Kidney glomerular epithelial cell (primary cell): Measurements from ENCODE around the gene RMDN2.
A peak's percentile ranks its signal among the peaks of the same experiment; 100 is the strongest.
"Not testable (repeated sequence)": the region's sequence is repeated elsewhere in the genome, so short reads cannot be mapped to it uniquely, and the experiment has no call there.

Experiments
- DNase-seq: peaks from one replicate; lab custom pipeline; 2025; lab: John Stamatoyannopoulos, UW

RMDN2 gene

GRCh38 chr2:37898448-37898847 lies 26.6 kb upstream of the RMDN2 start:
- no peak for DNase-seq

GRCh38 chr2:37902991-37903390 lies 22.1 kb upstream of the RMDN2 start:
- DNase-seq: no peak

GRCh38 chr2:37904425-37904824 lies 20.7 kb upstream of the RMDN2 start:
- no peak for DNase-seq

DNA sequence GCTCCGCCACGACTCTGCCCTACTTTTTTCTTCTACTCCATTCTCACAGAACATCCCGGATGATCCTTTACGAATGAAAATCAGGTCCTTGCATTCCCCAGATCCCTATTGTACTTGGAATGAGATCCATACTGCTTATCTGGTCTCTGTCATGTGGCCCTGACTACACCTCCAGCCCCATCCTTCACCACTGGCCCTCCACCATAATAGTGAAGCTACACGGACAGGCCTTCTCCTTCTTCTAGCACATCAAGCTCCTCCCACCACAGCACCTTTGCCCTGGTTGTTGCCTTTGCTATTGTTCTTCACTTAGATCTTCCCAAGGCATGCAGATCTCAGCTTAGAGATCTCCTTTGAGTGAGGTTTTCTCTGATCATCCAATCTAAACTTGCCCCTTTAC lies 20.1 kb upstream of the RMDN2 start:
- no peak for DNase-seq

- DNase-seq: no peak
These were observed 19.0 kb upstream of the RMDN2 start for GRCh38 chr2:37906131-37906530.

DNA sequence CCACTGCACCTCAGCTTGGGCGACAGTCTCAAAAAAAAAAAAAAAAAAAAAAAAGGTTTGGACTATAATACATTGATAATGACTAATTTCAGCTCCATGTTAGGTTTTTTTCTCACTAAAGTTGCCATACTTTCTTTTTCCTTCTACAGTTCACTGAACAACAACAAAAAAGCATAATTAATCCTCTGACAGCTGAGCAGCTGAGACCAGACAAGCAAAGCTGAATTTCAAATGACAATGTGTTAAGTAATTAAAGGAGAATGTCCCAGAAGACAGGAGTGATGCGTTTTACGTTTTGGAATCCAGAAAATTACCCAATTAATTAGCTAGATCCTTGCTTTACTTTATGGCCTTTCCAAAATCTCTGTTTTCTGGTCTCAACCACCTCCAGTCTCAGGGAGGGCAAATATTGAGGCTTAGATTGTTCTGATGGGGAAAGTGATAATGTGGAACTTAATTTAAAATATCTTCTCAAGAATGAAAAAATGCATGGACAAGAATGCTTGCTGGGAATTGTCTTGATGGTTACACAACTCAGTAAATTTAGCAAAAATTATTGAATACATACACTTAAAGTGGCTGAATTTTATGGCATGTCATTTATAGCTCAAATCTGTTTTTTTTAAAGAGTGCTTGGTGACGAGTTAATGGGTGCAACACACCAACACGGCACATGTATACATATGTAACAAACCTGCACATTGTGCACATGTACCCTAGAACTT lies 17.4 kb upstream of the RMDN2 start:
- peak; percentile 46 for DNase-seq

GRCh38 chr2:37911296-37911873 lies 13.7 kb upstream of the RMDN2 start:
- no peak for DNase-seq

DNA sequence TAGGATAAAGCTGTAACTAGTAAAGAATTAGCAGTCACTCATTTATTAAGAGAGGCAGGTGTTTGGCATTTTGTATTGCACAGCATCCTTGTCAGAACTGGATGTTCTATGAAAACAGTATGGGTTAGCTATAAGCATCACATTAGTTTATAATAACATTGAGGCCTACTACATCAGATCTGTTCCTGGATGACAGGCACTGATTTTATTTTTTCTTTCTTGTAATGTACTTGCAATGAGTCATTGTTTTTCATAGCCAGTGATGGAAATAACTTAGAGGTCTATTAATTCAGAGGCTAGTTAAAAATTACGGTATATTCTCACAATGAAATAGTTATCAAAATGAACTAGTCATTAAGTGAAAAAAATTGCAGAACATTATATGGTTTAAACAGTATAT lies 13.0 kb upstream of the RMDN2 start:
- DNase-seq: peak; percentile 33

DNA sequence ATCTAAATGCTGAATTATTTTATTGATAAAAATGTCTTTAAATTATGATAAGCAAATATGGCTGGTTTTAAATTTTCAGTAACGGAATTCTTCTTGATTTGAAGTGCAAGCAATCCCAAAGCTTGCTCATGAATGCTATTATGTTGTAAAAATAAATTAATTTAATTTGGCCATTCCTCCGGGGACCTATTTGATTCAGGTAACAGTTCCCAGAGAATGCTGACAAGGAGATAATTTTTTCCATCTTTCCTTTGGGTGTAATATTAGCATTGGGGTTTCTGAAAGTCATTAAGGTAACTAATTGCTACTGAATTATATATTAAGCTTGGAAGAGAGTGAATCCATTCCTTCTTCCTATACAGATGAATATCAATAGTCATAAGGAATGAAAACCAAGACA lies 12.5 kb upstream of the RMDN2 start:
- DNase-seq: no peak

DNA sequence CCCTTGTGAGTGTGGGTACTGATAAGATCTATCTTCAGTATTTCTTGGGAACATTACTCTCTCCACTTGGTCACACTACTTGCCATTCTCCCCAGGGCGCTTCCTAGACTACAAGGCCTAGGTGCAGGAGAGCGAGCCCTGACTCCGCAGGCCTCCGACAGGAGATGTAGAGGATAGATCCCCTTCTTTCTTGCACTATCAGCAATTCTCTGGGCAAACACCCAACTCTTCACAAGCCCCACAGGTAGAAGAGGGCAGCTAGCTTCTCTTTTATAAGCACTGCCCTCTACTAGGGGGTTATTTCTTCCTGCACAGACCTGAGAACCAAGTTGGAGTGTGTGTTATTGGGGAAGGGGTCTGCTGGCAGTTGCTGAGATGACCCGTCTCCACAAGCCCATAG lies 10.7 kb upstream of the RMDN2 start:
- no peak for DNase-seq

DNA sequence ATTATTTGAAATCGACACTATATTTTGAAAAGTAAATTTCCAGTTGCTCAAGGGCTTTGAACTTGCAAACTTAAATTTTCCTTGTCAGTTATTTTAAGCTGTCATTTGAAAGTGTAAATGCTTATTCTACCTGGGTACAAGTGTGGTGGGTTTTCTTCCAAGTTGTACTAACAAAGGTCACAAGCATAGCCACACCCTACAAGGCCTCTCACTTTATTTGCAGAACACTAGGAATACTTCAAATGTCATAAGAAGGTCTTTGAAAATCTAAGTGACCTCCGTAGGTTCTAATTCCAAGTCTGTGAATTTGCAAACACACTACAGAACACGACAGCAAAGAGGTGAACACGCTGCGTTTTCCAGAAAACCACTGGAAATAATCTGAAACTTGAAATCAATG lies 9.3 kb upstream of the RMDN2 start:
- DNase-seq: no peak

- peak; percentile 11 for DNase-seq
These were observed 8.5 kb upstream of the RMDN2 start for GRCh38 chr2:37916512-37917082.

DNA sequence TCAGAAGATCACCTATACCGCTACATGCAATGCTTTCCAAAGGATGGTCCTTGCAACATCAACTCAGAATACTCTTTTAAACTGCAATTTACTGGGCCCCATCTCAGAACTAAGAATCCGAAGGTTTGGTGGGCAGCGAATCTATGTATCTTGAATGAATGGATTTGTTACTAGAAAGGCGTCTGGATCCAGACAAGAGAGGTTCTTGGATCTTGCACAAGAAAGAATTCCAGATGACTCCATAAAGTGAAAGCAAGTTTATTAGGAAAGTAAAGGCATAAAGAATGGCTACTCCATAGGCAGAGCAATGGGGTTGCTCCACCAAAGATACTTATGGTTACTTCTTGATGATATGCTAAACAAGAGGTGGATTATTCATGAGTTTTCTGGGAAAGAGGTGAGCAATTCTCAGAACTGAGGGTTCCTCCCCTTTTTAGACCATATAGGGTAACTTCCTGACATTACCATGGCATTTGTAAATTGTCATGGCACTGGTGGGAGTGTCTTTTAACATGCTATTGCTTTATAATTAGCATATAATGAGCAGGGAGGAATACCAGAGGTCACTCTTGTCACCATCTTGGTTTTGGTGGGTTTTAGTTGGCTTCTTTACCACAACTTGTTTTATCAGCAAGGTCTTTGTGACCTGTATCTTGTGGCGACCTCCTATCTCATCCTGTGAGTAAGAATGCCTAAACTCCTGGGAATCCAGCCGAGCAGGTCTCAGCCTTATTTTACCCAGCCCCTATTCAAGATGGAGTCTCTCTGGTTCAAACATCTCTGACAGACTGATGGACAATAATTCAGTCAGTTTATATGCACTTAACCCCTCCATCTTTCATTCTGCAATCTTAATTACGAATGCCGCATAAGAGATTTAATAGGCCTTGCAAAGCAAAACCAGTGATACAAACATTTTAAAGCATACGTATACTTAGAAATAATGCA lies 7.5 kb upstream of the RMDN2 start:
- DNase-seq: no peak

- DNase-seq: no peak
These were observed 6.3 kb upstream of the RMDN2 start for GRCh38 chr2:37918742-37919186.

GRCh38 chr2:37919631-37920032 lies 5.5 kb upstream of the RMDN2 start:
- DNase-seq: no peak

- peak; percentile 30 for DNase-seq
These were observed 4.5 kb upstream of the RMDN2 start for GRCh38 chr2:37920570-37920969.

DNA sequence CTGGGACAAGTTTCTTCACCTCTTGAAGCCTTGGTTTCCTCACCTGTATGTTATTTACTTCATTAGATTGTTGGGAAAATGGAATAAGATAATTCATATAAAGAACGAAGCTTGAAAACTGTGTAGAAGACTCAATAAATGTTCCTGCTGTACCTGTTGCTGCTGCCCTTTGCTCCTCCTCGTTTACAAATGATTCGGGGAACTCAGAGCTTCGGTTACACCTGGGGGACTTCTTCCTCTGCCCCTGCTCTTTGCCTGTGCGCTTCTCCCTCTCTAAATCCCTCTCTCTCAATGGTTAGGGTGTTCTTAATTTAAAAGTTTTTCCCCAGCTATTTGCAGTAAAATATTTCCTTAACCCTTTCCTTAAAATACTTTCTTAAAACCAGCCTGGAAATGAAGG lies 3.3 kb upstream of the RMDN2 start:
- no peak for DNase-seq

GRCh38 chr2:37923308-37924055 lies 1.6 kb upstream of the RMDN2 start:
- DNase-seq: no peak

GRCh38 chr2:37926635-37927034 lies 1.5 kb downstream of the RMDN2 start:
- no peak for DNase-seq

- no peak for DNase-seq
These were observed 3.3 kb downstream of the RMDN2 start for GRCh38 chr2:37928377-37928776.

- not testable (repeated sequence) for DNase-seq
These were observed 5.3 kb downstream of the RMDN2 start for GRCh38 chr2:37930392-37930791.

GRCh38 chr2:37932873-37933272 lies 7.8 kb downstream of the RMDN2 start:
- not testable (repeated sequence) for DNase-seq
